GM12892 (cell line): ENCODE results near the gene XKR7.

Experiments used
- POLR2A ChIP-seq: IDR thresholded peaks from 2 replicates; pipeline ENCODE4 v1.6.1; 2011; ENCODE audit warnings: low read depth, low read length, control low read depth
- POLR2AphosphoS5 ChIP-seq: IDR thresholded peaks from 2 replicates; pipeline ENCODE4 v1.6.1; 2011; ENCODE audit warnings: low read depth, low read length, control low read depth

DNA sequence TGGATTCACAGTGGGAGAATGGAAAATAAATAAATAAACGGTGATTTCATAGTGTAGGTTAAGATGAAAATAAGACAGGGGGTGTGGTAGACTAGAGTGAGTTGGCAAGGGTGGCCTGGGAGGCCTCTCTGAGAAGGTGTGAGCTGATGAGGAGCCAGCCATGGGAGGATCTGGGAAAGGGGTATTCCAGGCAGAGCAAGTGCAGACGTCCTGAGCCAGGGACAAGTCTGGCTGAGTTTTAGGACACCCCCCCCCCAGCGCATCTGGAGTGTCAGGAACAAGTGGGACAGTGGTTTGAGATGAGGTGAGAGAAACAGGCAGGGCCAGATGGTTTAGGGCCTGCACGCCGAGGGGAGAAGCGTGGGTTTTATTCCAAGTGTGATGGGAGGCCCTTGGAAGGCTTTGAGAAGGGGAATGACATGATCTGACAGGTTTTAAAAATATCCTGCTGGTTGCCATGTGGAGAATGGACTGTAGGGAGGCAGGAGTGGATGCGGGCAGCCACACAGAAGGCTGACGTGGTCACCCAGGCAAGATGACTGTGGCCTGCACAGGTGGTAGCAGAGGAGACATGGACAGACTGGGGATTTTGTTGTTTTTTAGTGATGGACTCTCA lies 21.2 kb downstream of the XKR7 start:
- TF ChIP-seq POLR2A, result no peak
- no peak for TF ChIP-seq POLR2AphosphoS5
